Measurements from ENCODE around the gene IL32. TPM values are rescaled to one million over a fixed set of nuclear protein-coding genes. Genes with fewer than 3 reads are reported as not detected.

IL32 gene, protein sequence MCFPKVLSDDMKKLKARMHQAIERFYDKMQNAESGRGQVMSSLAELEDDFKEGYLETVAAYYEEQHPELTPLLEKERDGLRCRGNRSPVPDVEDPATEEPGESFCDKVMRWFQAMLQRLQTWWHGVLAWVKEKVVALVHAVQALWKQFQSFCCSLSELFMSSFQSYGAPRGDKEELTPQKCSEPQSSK
- 5.7 TPM for polyA plus RNA-seq (2013, experiment 1 of 2)
- polyA plus RNA-seq (2013, experiment 2 of 2): 5.9 TPM

DNA sequence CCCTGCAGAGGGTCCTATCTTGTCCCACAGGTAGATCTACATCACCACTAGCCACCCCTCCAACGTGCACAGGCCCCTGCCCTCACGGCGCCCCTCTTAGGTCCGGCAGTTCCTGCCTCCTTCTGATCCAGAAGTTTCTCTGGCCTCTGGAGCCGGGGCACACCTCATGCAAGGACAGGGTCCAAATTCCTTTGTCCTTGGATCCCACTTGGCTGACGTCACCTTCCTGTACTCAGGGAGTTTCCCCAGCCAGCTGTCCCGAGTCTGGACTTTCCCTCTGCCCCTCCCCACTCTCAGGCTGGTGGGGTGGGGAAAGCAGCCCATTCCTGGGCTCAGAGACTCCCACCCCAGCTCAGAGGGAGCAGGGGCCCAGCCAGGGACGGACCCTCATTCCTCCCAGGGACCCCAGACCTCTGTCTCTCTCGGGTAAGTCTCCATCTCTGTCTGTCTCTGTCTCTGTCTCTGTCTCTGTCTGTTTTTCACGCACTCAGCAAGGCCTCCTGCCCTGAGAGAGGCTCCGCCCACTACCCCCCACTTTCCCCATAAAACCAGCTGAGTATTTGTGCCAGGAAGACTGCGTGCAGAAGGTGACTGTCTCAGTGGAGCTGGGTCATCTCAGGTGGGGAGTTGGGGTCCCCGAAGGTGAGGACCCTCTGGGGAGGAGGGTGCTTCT is at the start of gene IL32:
Gene IL32 (plus strand): TSS at position 572 of the 673 bp plus-strand sequence. CDS start 172 bp downstream, outside the sequence.
- Histone ChIP-seq H2BK120ac (ENCODE audit: low read depth, low read length) (no peak within 1 kb of the TSS), H4K8ac (ENCODE audit: low read length) (peak within 1 kb of the TSS; percentile 16), H3K9me3 (ENCODE audit: control insufficient read depth, low read length) (no peaks in the 10 kb centered on the region), H3K79me1 (replicated peaks; ENCODE audit: low read length, poor library complexity, severe bottlenecking) (peaks cover 7% of the 10 kb centered on the region), H3K4ac (ENCODE audit: low read depth in 1 of 2, low read length in 2 of 2) (peak within 1 kb of the TSS; percentile 26 to 57), H4K91ac (ENCODE audit: low read length) (no peak within 1 kb of the TSS), H3K4me1 (ENCODE audit: control insufficient read depth, insufficient read depth, low read depth, low read length) (peaks cover 27% of the 10 kb centered on the region), H2BK5ac (ENCODE audit: low read depth, low read length, poor library complexity, severe bottlenecking) (no peak within 1 kb of the TSS), H3K4me3 (ENCODE audit: insufficient read depth in 1 of 2, low read depth in 1 of 2, low read length in 2 of 2) (peak within 1 kb of the TSS; percentile 24 to 42), H3K4me2 (ENCODE audit: low read length, poor library complexity, severe bottlenecking) (peak within 1 kb of the TSS; percentile 29), H3K14ac (ENCODE audit: low read length in 2 of 2) (no peak within 1 kb of the TSS), H2AFZ (ENCODE audit: low read depth, low read length) (peak within 1 kb of the TSS; percentile 3), H3K36me3 (ENCODE audit: control insufficient read depth in 1 of 2, insufficient read depth in 2 of 2, low read depth in 1 of 2, low read length in 2 of 2) (peaks cover 0 to 26% of the 10 kb centered on the region in 2 experiments), H2BK15ac (ENCODE audit: low read depth, poor library complexity, severe bottlenecking) (no peak within 1 kb of the TSS), H3K18ac (ENCODE audit: low read depth in 1 of 2, low read length in 2 of 2) (peak within 1 kb of the TSS in 1 of 2 experiments; percentile 25), H2BK12ac (ENCODE audit: low read length in 2 of 2) (peak within 1 kb of the TSS in 1 of 2 experiments; percentile 37), H3K27ac (ENCODE audit: low read length, poor library complexity, severe bottlenecking) (no peak within 1 kb of the TSS), H3K23ac (ENCODE audit: low read length in 2 of 2) (no peak within 1 kb of the TSS), H2AK5ac (ENCODE audit: low read length, severe bottlenecking) (peak within 1 kb of the TSS; percentile 69), H3K9ac (ENCODE audit: low read length) (peak within 1 kb of the TSS; percentile 65), H3K27me3 (ENCODE audit: control insufficient read depth in 1 of 2, insufficient read depth in 1 of 2, low read length in 2 of 2) (peaks cover 0 to 17% of the 10 kb centered on the region in 2 experiments)
- 61% methylated on average over 11 of the region's 13 CpGs for WGBS
- peak; percentile 93 for DNase-seq

DNA sequence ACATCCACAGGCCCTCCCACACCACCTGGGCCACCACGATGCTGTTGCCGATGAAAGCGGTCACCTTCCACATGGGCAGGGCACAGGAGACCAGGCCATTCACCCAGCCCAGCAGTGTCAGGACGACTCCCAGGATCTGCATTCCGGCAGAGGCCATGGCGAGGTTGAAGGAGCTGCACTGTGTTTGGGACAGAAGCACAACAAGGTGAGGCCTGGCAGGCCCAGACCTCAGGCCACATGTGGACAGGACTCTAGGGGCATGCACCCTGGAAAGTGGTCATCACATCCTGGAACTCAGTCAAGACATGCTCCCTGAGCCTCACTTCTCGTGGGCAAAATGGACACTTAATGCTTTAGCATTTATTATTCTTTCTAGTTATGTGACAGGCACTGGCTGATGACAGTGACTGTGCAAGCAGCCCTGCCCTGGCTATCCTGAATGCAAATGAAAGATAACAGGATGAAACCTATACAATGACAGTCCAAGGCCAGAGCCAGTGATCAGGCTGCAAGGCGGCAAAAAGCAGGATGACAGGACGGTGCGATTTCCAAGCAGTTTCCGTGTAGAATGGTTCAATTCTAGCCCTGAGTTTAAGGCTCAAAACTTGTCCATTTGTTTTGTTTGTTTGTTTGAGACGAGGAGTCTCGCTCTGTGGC is 49.4 kb upstream of the IL32 start:
- no peaks in the 10 kb centered on the region for H3K9me3 ChIP-seq (ENCODE audit: control insufficient read depth, low read length)
- no peak overlapping the region for H3K18ac ChIP-seq (ENCODE audit: low read depth in 1 of 2, low read length in 2 of 2)
- no peak overlapping the region for H3K9ac ChIP-seq (ENCODE audit: low read length)
- H3K4ac ChIP-seq (ENCODE audit: low read depth in 1 of 2, low read length in 2 of 2): no peak overlapping the region
- no peak overlapping the region for H2BK5ac ChIP-seq (ENCODE audit: low read depth, low read length, poor library complexity, severe bottlenecking)
- peaks cover 2% of the 10 kb centered on the region for H3K79me1 ChIP-seq (replicated peaks; ENCODE audit: low read length, poor library complexity, severe bottlenecking)
- H2AK5ac ChIP-seq (ENCODE audit: low read length, severe bottlenecking): no peak overlapping the region
- H2AFZ ChIP-seq (ENCODE audit: low read depth, low read length): no peak overlapping the region
- H3K4me2 ChIP-seq (ENCODE audit: low read length, poor library complexity, severe bottlenecking): no peak overlapping the region
- H3K14ac ChIP-seq (ENCODE audit: low read length in 2 of 2): no peak overlapping the region
- peaks cover 39 to 59% of the 10 kb centered on the region in 2 experiments for H3K27me3 ChIP-seq (ENCODE audit: control insufficient read depth in 1 of 2, insufficient read depth in 1 of 2, low read length in 2 of 2)
- peaks cover 0 to under 1% of the 10 kb centered on the region in 2 experiments for H3K36me3 ChIP-seq (ENCODE audit: control insufficient read depth in 1 of 2, insufficient read depth in 2 of 2, low read depth in 1 of 2, low read length in 2 of 2)
- DNase-seq: no peak
- no peak overlapping the region for H4K8ac ChIP-seq (ENCODE audit: low read length)
- H4K91ac ChIP-seq (ENCODE audit: low read length): no peak overlapping the region
- H3K4me3 ChIP-seq (ENCODE audit: insufficient read depth in 1 of 2, low read depth in 1 of 2, low read length in 2 of 2): no peak overlapping the region
- no peak overlapping the region for H3K27ac ChIP-seq (ENCODE audit: low read length, poor library complexity, severe bottlenecking)
- H2BK15ac ChIP-seq (ENCODE audit: low read depth, poor library complexity, severe bottlenecking): no peak overlapping the region
- no peak overlapping the region for H2BK12ac ChIP-seq (ENCODE audit: low read length in 2 of 2)
- peaks cover 31% of the 10 kb centered on the region for H3K4me1 ChIP-seq (ENCODE audit: control insufficient read depth, insufficient read depth, low read depth, low read length)
- H3K23ac ChIP-seq (ENCODE audit: low read length in 2 of 2): no peak overlapping the region
- no peak overlapping the region for H2BK120ac ChIP-seq (ENCODE audit: low read depth, low read length)
- 89% methylated on average over 13 of the region's 13 CpGs for WGBS

DNA sequence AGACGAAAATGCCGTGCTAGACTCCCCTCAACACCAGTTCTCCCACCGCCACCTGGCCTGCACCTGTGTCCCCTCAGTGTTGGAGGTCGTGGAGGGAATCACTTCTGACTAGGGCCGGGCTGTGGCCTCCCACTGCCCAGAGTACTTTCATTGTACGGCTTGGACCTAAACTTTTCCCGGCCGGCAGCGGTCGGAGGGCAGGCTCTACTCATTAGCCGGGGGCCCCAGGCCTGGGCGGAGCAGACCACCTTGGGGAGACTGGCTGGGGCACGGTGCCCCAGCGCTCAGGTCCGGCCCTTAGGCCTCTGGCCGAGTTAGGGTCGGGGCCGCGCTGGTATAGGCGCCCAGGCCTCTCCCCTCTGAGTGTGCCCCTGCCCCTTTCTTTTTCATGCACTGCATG is 48.1 kb upstream of the IL32 start:
- H2AFZ ChIP-seq (ENCODE audit: low read depth, low read length): no peak overlapping the region
- H3K27ac ChIP-seq (ENCODE audit: low read length, poor library complexity, severe bottlenecking): no peak overlapping the region
- H2BK120ac ChIP-seq (ENCODE audit: low read depth, low read length): no peak overlapping the region
- peaks cover 27 to 46% of the 10 kb centered on the region in 2 experiments for H3K27me3 ChIP-seq (ENCODE audit: control insufficient read depth in 1 of 2, insufficient read depth in 1 of 2, low read length in 2 of 2)
- no peaks in the 10 kb centered on the region for H3K9me3 ChIP-seq (ENCODE audit: control insufficient read depth, low read length)
- no peak overlapping the region for H4K91ac ChIP-seq (ENCODE audit: low read length)
- no peak overlapping the region for H2BK12ac ChIP-seq (ENCODE audit: low read length in 2 of 2)
- H3K36me3 ChIP-seq (ENCODE audit: control insufficient read depth in 1 of 2, insufficient read depth in 2 of 2, low read depth in 1 of 2, low read length in 2 of 2): peaks cover 0 to 10% of the 10 kb centered on the region in 2 experiments
- H3K4me3 ChIP-seq (ENCODE audit: insufficient read depth in 1 of 2, low read depth in 1 of 2, low read length in 2 of 2): no peak overlapping the region
- peaks cover 2% of the 10 kb centered on the region for H3K79me1 ChIP-seq (replicated peaks; ENCODE audit: low read length, poor library complexity, severe bottlenecking)
- no peak overlapping the region for H2AK5ac ChIP-seq (ENCODE audit: low read length, severe bottlenecking)
- no peak overlapping the region for H3K9ac ChIP-seq (ENCODE audit: low read length)
- H3K23ac ChIP-seq (ENCODE audit: low read length in 2 of 2): no peak overlapping the region
- no peak overlapping the region for H3K4ac ChIP-seq (ENCODE audit: low read depth in 1 of 2, low read length in 2 of 2)
- peaks cover 27% of the 10 kb centered on the region for H3K4me1 ChIP-seq (ENCODE audit: control insufficient read depth, insufficient read depth, low read depth, low read length)
- no peak overlapping the region for H3K14ac ChIP-seq (ENCODE audit: low read length in 2 of 2)
- DNase-seq: no peak
- no peak overlapping the region for H3K4me2 ChIP-seq (ENCODE audit: low read length, poor library complexity, severe bottlenecking)
- H3K18ac ChIP-seq (ENCODE audit: low read depth in 1 of 2, low read length in 2 of 2): no peak overlapping the region
- 28% methylated on average over 17 of the region's 20 CpGs for WGBS
- H2BK15ac ChIP-seq (ENCODE audit: low read depth, poor library complexity, severe bottlenecking): no peak overlapping the region
- H2BK5ac ChIP-seq (ENCODE audit: low read depth, low read length, poor library complexity, severe bottlenecking): no peak overlapping the region
- no peak overlapping the region for H4K8ac ChIP-seq (ENCODE audit: low read length)
